A673 (cell line): ENCODE results near the gene CDK5RAP1.

Experiments used
- CTCF ChIP-seq: fragments of 300-800, 200-600 bp; sonication (generic); conservative IDR thresholded peaks from 2 replicates; pipeline ENCODE4 v1.5.1; 2017; ENCODE audit warnings: low read depth, mild to moderate bottlenecking, antibody characterized with exemption, low read length, moderate library complexity, mixed read lengths
- EZH2 ChIP-seq: fragments of 200-600 bp; sonication (generic); IDR thresholded peaks from 2 replicates; pipeline ENCODE4 v1.6.1; 2017; ENCODE audit warnings: borderline replicate concordance, low read depth, mild to moderate bottlenecking, mixed read lengths, antibody characterized with exemption, low read length; ENCODE audit not compliant: poor library complexity, severe bottlenecking

GRCh38 chr20:33443512-33444239, 42.4 kb upstream of the CDK5RAP1 start, which contains the start of gene SNTA1:
- TF ChIP-seq CTCF (no peak), EZH2 (no peak)
